Endothelial cell of umbilical vein (primary cell): ENCODE data around the gene NDUFB1.

ENCODE experiments used
- EZH2 ChIP-seq: IDR thresholded peaks from 2 replicates; pipeline ENCODE4 v1.6.1; 2012; ENCODE audit warnings: borderline replicate concordance, low read depth, mild to moderate bottlenecking, moderate library complexity, low read length, inconsistent platforms; ENCODE audit not compliant: severe bottlenecking
- POLR2A ChIP-seq: IDR thresholded peaks from 2 replicates; pipeline ENCODE4 v1.6.1; 2012; ENCODE audit warnings: low read depth, mild to moderate bottlenecking, control low read depth, low read length
- POLR2AphosphoS5 ChIP-seq: IDR thresholded peaks from 2 replicates; pipeline ENCODE4 v1.6.1; 2012; ENCODE audit warnings: low read depth, mild to moderate bottlenecking, control low read depth, low read length, moderate library complexity; ENCODE audit not compliant: insufficient read depth
- TF ChIP-seq, protein P1 (sequence below), 2 donors: IDR thresholded peaks; 1 replicate in 1 of 2; 2 replicates in 1 of 2; pipeline ENCODE4 v1.5.1; 2011; ENCODE audit warnings: low read length in 2 of 2, mild to moderate bottlenecking in 2 of 2, moderate library complexity in 2 of 2, control low read depth in 1 of 2, inconsistent platforms in 1 of 2, low read depth in 1 of 2; ENCODE audit not compliant: insufficient read depth in 1 of 2; ENCODE audit errors: extremely low read depth in 1 of 2
- TF ChIP-seq, protein P2 (sequence below): IDR thresholded peaks from 2 replicates; pipeline ENCODE4 v1.6.1; 2011; ENCODE audit not compliant: insufficient read depth, insufficient read length

DNA sequence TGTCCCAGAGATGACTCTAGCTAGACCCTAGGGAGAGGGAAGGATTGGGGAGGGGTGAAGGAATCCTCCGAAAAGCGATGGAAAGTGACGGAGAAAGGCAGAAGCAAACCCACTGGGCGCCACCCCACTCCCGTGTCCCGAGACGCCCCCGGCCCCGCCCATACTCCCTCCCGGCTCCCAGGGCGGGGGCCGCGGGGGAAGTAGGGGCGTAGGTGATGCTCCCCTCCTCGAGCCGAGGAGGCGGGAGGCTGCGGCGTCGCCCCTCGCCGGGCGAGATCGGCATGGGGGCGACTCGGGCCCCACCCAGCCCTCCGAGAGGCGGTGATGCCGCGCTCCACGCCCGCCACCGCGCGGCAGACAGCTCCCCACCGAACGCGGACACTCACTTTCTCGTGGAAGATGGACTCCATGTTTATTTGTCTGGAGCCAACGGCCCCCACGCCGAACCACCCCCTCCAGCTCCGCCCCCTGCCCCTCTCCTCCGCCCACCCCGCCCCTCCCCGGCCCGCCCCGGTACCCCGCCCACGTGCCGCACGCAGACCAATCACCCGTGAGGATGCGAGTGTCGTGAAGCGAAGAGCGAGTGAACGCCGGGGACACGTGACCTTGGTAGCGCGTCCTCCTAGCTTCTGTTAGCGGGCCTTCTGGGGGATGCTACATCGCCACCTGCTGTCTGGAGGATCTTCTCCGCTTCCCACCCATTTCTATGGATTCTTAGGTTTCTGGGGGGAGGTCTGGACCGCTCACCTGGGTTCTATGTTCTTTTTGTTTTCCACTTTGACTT is 15.2 kb downstream of the NDUFB1 start, which contains the start of gene ATXN3:
- TF ChIP-seq POLR2A (peak; percentile 86), EZH2 (no peak), POLR2AphosphoS5 (peak; percentile 83)
- TF ChIP-seq, protein P1, sequence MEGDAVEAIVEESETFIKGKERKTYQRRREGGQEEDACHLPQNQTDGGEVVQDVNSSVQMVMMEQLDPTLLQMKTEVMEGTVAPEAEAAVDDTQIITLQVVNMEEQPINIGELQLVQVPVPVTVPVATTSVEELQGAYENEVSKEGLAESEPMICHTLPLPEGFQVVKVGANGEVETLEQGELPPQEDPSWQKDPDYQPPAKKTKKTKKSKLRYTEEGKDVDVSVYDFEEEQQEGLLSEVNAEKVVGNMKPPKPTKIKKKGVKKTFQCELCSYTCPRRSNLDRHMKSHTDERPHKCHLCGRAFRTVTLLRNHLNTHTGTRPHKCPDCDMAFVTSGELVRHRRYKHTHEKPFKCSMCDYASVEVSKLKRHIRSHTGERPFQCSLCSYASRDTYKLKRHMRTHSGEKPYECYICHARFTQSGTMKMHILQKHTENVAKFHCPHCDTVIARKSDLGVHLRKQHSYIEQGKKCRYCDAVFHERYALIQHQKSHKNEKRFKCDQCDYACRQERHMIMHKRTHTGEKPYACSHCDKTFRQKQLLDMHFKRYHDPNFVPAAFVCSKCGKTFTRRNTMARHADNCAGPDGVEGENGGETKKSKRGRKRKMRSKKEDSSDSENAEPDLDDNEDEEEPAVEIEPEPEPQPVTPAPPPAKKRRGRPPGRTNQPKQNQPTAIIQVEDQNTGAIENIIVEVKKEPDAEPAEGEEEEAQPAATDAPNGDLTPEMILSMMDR (IDR thresholded peaks at IDR 0.05; ENCODE audit: extremely low read depth in 1 of 2, insufficient read depth in 1 of 2, low read depth in 1 of 2, low read length in 2 of 2) = peak; percentile 69 to 89
- TF ChIP-seq, protein P2, sequence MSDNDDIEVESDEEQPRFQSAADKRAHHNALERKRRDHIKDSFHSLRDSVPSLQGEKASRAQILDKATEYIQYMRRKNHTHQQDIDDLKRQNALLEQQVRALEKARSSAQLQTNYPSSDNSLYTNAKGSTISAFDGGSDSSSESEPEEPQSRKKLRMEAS = peak; percentile 99
